Activated T-cell treated with anti-CD3 and anti-CD28 coated beads, Interleukin-2, amount 50 U/mL, for 72 hours (primary cell): ENCODE measurements around the gene PEDS1. TPM values are rescaled to one million over a fixed set of nuclear protein-coding genes. Genes with fewer than 3 reads are reported as not detected.

Experiments
- ATAC-seq, 2 donors: fragments of 150-1000 bp; cut with Tn5 transposase; replicated peaks in 1 of 2; 2 replicates each; pipeline ENCODE4 v1.10.0; 2021; ENCODE audit warnings: moderate library complexity in 2 of 2, mild to moderate bottlenecking in 1 of 2
- DNase-seq, 2 donors: peaks; one replicate each; pipeline ENCODE4 v3.0.0; 2021 to 2022; ENCODE audit warnings: mixed read lengths in 1 of 2
- H3K27ac Mint-ChIP-seq: one replicate; pipeline ENCODE4 v1.8.0; 2022; ENCODE audit warnings: mild to moderate bottlenecking, moderate library complexity, mixed read lengths
- H3K27me3 Mint-ChIP-seq: one replicate; pipeline ENCODE4 v1.8.0; 2022; ENCODE audit warnings: low read depth, mixed read lengths
- H3K36me3 Mint-ChIP-seq, 2 donors: one replicate each; pipeline ENCODE4 v1.8.0; 2022; ENCODE audit warnings: mixed read lengths in 2 of 2, mild to moderate bottlenecking in 1 of 2; ENCODE audit not compliant: insufficient read depth in 2 of 2
- H3K4me1 Mint-ChIP-seq: one replicate; pipeline ENCODE4 v1.8.0; 2022; ENCODE audit warnings: low read depth, mixed read lengths
- H3K4me3 Mint-ChIP-seq, 2 donors: one replicate each; pipeline ENCODE4 v1.8.0; 2022; ENCODE audit warnings: mild to moderate bottlenecking in 2 of 2, mixed read lengths in 2 of 2, moderate library complexity in 2 of 2
- H3K9me3 Mint-ChIP-seq, 2 donors: one replicate each; pipeline ENCODE4 v1.8.0; 2022; ENCODE audit warnings: mixed read lengths in 2 of 2
- total RNA-seq, 2 donors: library from RNA; stranded (reverse); gene quantifications; one replicate each; pipeline ENCODE4 v1.2.3, GENCODE V29; 2022

PEDS1 gene
- total RNA-seq, 2 donors from 2014 or later, result 14.4 to 17.9 TPM

GRCh38 chr20:50130356-50130723 lies 23.2 kb downstream of the PEDS1 start:
- no peak overlapping the region for H3K4me3 Mint-ChIP-seq
- H3K4me1 Mint-ChIP-seq, result no peaks in the 10 kb centered on the region
- DNase-seq (no peak), ATAC-seq (no peak)
- no peaks in the 10 kb centered on the region for H3K9me3 Mint-ChIP-seq
- H3K27me3 Mint-ChIP-seq, result no peaks in the 10 kb centered on the region
- H3K27ac Mint-ChIP-seq, result no peak overlapping the region
- H3K36me3 Mint-ChIP-seq, result peaks cover 2 to 11% of the 10 kb centered on the region in 2 donors

GRCh38 chr20:50129662-50130355 lies 23.7 kb downstream of the PEDS1 start:
- Mint-ChIP-seq H3K27ac (no peak overlapping the region), H3K27me3 (no peaks in the 10 kb centered on the region), H3K4me3 (no peak overlapping the region), H3K4me1 (no peaks in the 10 kb centered on the region), H3K36me3 (peaks cover 2 to 11% of the 10 kb centered on the region in 2 donors), H3K9me3 (no peaks in the 10 kb centered on the region)
- DNase-seq (no peak), ATAC-seq (no peak)

GRCh38 chr20:50128520-50128905 lies 25.0 kb downstream of the PEDS1 start:
- Mint-ChIP-seq H3K36me3 (peaks cover 4 to 19% of the 10 kb centered on the region in 2 donors), H3K9me3 (no peaks in the 10 kb centered on the region), H3K27ac (no peak overlapping the region), H3K4me3 (no peak overlapping the region), H3K4me1 (no peaks in the 10 kb centered on the region), H3K27me3 (no peaks in the 10 kb centered on the region)
- DNase-seq (no peak), ATAC-seq (no peak)

- Mint-ChIP-seq H3K36me3 (peaks cover 4 to 20% of the 10 kb centered on the region in 2 donors), H3K27me3 (no peaks in the 10 kb centered on the region), H3K9me3 (no peaks in the 10 kb centered on the region), H3K4me1 (no peaks in the 10 kb centered on the region), H3K27ac (no peak overlapping the region), H3K4me3 (no peak overlapping the region)
- DNase-seq (no peak), ATAC-seq (no peak)
Observed at GRCh38 chr20:50127587-50128519, 25.7 kb downstream of the PEDS1 start.

- H3K9me3 Mint-ChIP-seq, result no peaks in the 10 kb centered on the region
- H3K4me3 Mint-ChIP-seq, result no peak overlapping the region
- ATAC-seq (no peak), DNase-seq (no peak)
- no peaks in the 10 kb centered on the region for H3K4me1 Mint-ChIP-seq
- H3K27me3 Mint-ChIP-seq, result no peaks in the 10 kb centered on the region
- peaks cover 2 to 17% of the 10 kb centered on the region in 2 donors for H3K36me3 Mint-ChIP-seq
- no peak overlapping the region for H3K27ac Mint-ChIP-seq
Observed at GRCh38 chr20:50126662-50127061, 26.9 kb downstream of the PEDS1 start.

- peaks cover 2 to 13% of the 10 kb centered on the region in 2 donors for H3K36me3 Mint-ChIP-seq
Observed at GRCh38 chr20:50125279-50125678, 28.2 kb downstream of the PEDS1 start.

GRCh38 chr20:50124496-50124895 lies 29.0 kb downstream of the PEDS1 start:
- ATAC-seq (no peak), DNase-seq (no peak)
- no peak overlapping the region for H3K4me3 Mint-ChIP-seq
- no peaks in the 10 kb centered on the region for H3K27me3 Mint-ChIP-seq
- no peak overlapping the region for H3K27ac Mint-ChIP-seq
- no peaks in the 10 kb centered on the region for H3K9me3 Mint-ChIP-seq
- H3K4me1 Mint-ChIP-seq, result no peaks in the 10 kb centered on the region
- peaks cover 2 to 13% of the 10 kb centered on the region in 2 donors for H3K36me3 Mint-ChIP-seq

More at GRCh38 chr20:50125279-50125678, 28.2 kb downstream of the PEDS1 start:
- H3K27ac Mint-ChIP-seq, result no peak overlapping the region
- no peak for ATAC-seq
- H3K27me3 Mint-ChIP-seq, result no peaks in the 10 kb centered on the region
- H3K4me3 Mint-ChIP-seq, result no peak overlapping the region
- no peaks in the 10 kb centered on the region for H3K4me1 Mint-ChIP-seq
- DNase-seq, result no peak
- no peaks in the 10 kb centered on the region for H3K9me3 Mint-ChIP-seq

GRCh38 chr20:50123418-50123817 lies 30.1 kb downstream of the PEDS1 start:
- no peak overlapping the region for H3K27ac Mint-ChIP-seq
- H3K27me3 Mint-ChIP-seq, result no peaks in the 10 kb centered on the region
- ATAC-seq (no peak), DNase-seq (no peak)
- H3K4me1 Mint-ChIP-seq, result no peaks in the 10 kb centered on the region
- no peaks in the 10 kb centered on the region for H3K9me3 Mint-ChIP-seq
- peaks cover 2 to 8% of the 10 kb centered on the region in 2 donors for H3K36me3 Mint-ChIP-seq
- H3K4me3 Mint-ChIP-seq, result no peak overlapping the region

GRCh38 chr20:50122763-50123162 lies 30.8 kb downstream of the PEDS1 start:
- Mint-ChIP-seq H3K4me3 (no peak overlapping the region), H3K27me3 (no peaks in the 10 kb centered on the region), H3K36me3 (peaks cover 2 to 8% of the 10 kb centered on the region in 2 donors), H3K4me1 (no peaks in the 10 kb centered on the region), H3K9me3 (no peaks in the 10 kb centered on the region), H3K27ac (no peak overlapping the region)
- DNase-seq (no peak), ATAC-seq (no peak)

- Mint-ChIP-seq H3K9me3 (no peaks in the 10 kb centered on the region), H3K4me1 (no peaks in the 10 kb centered on the region), H3K27me3 (no peaks in the 10 kb centered on the region), H3K4me3 (no peak overlapping the region), H3K36me3 (peaks cover 2 to 8% of the 10 kb centered on the region in 2 donors), H3K27ac (no peak overlapping the region)
- ATAC-seq (no peak), DNase-seq (no peak)
Observed at GRCh38 chr20:50121858-50122271, 31.7 kb downstream of the PEDS1 start.

GRCh38 chr20:50120935-50121693 lies 32.4 kb downstream of the PEDS1 start:
- no peaks in the 10 kb centered on the region for H3K27me3 Mint-ChIP-seq
- peaks cover 2 to 8% of the 10 kb centered on the region in 2 donors for H3K36me3 Mint-ChIP-seq
- no peak overlapping the region for H3K27ac Mint-ChIP-seq
- H3K9me3 Mint-ChIP-seq, result no peaks in the 10 kb centered on the region
- DNase-seq (peak; percentile 67), ATAC-seq (peak; percentile 76 to 81)
- no peak overlapping the region for H3K4me3 Mint-ChIP-seq
- H3K4me1 Mint-ChIP-seq, result peaks cover 4% of the 10 kb centered on the region

- ATAC-seq, result no peak
- H3K4me3 Mint-ChIP-seq, result no peak overlapping the region
- no peaks in the 10 kb centered on the region for H3K27me3 Mint-ChIP-seq
- no peaks in the 10 kb centered on the region for H3K9me3 Mint-ChIP-seq
- H3K4me1 Mint-ChIP-seq, result peaks cover 31% of the 10 kb centered on the region
- no peak overlapping the region for H3K27ac Mint-ChIP-seq
- no peak for DNase-seq
- peaks cover 0 to 1% of the 10 kb centered on the region in 2 donors for H3K36me3 Mint-ChIP-seq
Observed at GRCh38 chr20:50118203-50118602, 35.3 kb downstream of the PEDS1 start.
